NCI-H2196 treated with DMSO at 0.1 percent for 48 hours (cell line): ENCODE results near the gene POLL.
A peak's percentile ranks its signal among the peaks of the same experiment; 100 is the strongest.
"Not testable (repeated sequence)": the region's sequence is repeated elsewhere in the genome, so short reads cannot be mapped to it uniquely, and the experiment has no call there.

Experiments used
- DNase-seq: peaks from one replicate; lab custom pipeline; 2025; ENCODE audit not compliant: unreplicated experiment; lab: John Stamatoyannopoulos, UW

Gene POLL

DNA sequence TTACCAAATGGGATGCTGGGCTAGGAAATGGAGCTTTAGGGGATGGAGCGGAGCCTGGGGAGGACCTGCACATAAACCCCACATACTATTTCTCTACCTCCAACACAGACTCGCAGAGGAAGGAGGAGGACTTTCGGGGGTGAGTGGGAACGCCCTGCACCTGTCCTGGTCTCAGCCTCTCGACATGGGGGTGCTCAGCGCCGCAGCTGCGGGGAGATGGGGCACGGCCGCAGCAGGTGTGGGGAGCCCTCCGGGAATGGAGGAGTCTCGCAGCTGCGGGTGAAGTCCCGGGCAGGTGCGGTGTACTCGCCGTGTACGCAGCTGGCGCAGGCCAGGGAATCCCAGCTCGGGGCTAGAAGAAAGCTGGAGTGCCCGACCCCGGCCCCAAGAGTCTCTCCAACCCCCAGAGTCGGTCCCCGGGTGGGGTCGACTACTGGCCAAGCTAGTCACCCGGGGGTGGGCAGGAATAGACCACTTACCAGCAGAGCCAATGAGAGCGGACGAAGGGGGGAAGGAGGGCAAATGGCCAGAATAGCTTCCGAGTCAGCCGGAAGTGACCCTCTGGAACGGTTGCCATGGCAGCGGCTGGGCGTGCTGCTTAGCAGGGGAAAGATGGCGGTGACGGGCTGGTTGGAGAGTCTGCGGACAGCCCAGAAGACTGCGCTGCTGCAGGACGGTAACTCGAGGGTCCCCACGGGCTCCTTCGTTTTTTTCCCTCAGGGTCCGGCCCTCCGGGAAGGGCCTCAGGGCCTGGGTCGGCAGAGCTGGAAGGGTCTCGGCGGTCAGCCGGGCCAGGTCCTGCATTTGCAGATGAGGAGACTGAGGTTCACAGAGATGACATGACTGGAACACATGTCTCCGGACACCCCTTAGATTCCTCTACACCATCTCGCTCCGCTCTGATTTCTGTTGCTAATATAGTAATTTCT is at the start of gene POLL, which contains the start of gene DPCD:
TSS of gene POLL (minus strand) at position 533 of the 929 bp plus-strand sequence. CDS start 897 bp downstream, outside the sequence.
TSS of gene DPCD (plus strand) at position 597 of the 929 bp plus-strand sequence. CDS start at position 613, 16 bp downstream.
- peak; percentile 58 for DNase-seq

DNA sequence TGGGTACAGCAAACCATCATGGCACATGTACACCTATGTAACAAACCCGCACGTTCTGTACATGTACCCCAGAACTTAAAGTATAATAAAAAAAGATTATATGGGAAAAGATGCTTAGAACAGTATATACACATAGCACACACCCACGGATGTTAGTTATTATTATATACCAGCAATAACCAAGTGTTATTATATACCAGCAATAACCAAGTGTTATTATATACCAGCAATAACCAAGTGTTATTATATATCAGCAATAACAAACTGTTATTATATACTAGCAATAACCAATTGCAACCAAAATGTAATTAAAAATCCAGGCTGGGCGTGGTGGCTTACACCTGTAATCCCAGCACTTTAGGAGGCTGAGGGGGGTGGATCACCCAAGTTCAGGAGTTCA is 45.5 kb upstream of the POLL start:
- DNase-seq: not testable (repeated sequence)

DNA sequence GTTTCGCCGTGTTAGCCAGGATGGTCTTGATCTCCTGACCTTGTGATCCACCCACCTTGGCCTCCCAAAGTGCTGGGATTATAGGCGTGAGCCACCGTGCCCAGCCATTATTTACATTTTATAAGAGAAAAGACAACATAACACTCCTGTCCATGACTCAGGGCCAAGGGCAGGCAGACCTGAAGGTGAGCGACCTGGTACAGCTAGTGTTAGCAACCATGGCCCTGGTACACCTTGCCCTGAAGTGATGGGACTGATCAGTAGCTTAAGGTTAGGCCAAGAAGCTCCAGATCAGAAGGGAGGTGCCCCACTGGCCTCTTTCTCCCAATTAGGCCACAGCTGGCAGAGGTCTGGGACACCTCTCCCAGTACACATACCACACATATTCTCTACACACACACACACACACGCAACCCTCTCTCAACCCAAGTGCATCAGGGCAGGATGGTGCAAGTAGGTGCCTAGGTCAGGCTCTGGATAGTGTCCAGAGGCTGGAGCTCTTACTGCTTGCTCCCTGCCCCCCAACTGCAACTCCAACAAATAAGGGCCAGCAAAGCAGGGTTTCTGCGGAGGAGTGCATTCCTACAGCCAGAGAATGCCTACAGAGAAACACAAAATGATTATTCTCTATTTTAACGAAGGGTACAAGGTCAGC is 43.9 kb upstream of the POLL start:
- no peak for DNase-seq

DNA sequence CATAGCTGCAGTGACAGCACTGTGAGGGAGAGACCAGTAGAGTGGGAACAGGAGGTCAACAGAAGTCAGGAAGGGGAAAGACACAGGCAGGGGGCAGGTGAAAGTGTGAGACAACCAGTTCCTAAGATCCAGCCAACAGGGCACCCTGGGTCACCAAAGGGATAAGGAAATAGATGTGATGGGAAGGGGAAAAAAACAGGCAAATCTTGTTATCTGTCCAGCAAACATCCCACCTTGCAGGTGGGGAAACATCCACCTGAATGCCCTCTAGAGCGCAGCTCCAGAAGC is 42.5 kb upstream of the POLL start:
- DNase-seq: no peak

DNA sequence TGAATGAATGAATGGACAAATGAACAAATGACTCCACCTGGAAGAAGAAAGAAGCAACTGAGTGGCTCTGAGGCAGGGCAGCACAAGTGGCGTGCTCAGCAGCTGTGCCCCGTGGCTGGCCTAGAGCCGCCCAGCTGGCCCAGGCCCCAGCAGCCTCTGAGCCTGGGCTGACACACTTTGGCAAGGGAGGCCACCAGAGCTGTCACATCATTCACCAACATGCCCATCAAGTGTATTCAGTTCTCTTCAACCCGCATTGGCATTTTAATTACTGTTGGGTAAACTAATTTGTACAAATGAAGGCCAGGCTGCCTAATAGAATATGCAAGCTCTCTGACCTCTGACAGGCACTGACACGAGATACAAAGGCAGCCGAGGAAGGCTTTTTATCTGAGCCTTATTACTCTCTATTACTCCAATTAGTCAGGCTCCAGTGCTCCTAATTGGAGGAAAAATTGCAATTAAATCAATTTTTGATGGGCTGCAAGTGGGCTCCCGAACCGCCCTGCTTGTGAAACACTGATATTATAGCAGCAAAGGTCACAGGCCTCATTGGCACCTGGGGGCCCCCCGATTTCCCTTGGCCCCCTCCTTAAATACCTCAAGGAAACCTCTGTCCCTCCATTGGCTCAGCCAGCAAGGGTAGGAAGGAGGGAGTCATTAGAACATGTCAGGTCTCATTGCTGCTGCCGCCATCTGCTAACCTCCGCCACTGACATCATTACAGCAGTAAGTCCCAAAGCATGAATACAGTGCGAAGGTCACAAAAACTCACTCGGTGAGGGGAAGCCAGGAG is 42.0 kb upstream of the POLL start:
- DNase-seq: no peak

DNA sequence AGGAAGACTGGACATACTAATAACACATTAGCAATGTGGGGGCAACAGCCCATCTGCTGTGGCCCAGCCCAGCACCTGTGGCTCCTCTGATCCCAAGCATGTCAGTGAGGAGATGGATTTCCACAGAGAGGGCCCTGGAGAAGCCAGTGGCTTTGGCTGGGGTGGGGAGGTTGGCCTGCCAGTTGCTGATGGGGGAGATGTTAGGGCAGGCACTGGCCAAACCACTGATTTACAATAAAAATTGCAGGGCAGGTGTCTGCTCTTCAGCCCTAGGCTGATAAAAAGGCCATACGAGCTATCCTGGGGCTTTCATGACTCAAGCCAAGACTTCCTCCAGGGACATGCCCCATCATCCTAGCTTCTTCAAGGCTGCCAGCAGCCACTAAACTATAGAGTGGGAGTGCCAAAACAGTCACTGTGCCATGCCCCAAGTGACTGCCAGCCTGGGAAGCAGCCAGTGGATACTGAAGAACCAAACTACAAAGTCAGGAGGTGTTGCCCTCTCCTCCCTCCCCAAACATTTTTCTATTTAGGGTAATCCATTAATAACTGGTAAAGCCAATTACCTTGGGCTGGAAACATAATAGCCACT is 37.9 kb upstream of the POLL start:
- no peak for DNase-seq

DNA sequence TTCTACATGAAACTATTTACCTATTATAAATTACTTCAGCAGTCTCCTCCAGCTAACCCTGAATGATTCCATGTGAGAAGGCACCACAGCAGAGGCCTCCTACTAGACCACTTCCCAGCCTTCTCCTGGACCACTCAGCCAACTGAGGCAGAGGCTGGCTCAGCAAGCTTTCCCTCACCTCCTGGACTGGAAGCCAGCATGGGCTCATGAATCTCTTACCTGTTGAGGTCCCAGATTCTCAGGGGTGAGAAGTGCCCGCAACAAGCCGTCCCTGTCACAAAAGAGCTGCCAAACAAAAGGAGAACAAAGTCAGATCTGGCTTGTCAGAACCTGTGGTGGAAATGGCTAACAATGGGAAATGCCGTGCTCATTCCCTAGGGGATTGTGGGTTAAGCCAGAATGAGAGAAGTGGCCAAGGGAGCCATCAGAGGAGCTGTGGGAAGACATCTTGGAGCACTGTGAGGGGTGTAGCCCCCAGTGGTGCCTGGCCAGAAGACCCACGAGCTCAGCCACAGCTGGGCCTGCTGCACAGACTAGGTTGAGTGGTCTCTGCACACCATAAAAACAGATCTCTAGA is 36.6 kb upstream of the POLL start:
- DNase-seq: no peak

DNA sequence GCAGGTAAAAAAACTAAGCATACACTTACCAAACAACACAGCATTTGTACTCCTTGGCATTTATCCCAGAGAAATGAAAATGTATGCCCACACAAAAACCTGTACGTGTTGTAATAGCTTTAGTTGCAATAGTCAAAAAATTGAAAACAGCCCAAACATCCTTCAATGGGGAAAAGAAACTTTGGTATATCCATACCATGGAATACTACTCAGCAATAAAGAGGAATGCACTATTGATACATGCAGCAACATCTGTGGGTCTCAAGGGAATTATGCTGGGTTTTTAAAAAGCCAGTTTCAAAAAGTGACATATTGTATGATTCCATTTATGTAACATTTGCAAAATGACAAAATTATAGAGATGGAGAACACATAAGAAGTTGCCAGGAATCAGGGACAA is 35.5 kb upstream of the POLL start:
- DNase-seq: no peak

DNA sequence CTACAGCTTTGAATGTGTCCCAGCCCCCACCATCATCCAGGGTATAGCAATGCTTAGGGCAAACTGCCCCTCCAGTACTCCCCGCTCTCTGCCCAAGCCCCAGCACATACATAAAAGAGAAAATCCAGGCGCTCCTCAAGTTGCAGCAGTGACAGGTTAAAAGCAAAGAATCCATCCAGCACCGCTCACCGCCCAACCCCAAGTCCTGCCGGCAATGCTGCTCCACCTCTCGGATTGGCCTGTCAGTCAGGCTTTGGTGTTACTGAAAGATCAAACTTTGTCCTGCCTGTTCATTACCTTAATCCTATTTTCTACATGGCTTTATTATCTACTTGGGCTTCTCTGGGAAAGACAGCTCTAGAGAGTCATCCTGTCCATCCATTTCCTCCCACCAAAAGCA is 31.9 kb upstream of the POLL start:
- no peak for DNase-seq

DNA sequence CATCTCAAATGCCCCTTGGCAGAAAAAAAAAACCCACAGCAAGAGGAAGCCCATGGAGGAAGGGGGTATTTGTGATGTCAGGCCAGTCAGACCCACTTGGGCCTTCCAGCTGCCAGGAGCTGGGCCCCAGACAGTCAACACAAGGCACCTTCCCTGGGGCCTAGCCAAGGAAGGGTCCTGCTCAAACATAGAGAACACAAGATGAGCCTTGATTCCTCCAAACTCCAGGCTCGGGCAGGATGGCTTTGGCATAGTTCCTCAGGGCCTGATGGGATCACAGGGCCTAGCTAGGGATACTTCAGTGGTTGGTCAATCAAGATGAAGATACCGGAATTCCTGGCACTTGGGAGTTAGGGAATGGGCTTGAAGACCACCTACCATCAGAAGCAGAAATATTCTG is 30.8 kb upstream of the POLL start:
- DNase-seq: no peak

DNA sequence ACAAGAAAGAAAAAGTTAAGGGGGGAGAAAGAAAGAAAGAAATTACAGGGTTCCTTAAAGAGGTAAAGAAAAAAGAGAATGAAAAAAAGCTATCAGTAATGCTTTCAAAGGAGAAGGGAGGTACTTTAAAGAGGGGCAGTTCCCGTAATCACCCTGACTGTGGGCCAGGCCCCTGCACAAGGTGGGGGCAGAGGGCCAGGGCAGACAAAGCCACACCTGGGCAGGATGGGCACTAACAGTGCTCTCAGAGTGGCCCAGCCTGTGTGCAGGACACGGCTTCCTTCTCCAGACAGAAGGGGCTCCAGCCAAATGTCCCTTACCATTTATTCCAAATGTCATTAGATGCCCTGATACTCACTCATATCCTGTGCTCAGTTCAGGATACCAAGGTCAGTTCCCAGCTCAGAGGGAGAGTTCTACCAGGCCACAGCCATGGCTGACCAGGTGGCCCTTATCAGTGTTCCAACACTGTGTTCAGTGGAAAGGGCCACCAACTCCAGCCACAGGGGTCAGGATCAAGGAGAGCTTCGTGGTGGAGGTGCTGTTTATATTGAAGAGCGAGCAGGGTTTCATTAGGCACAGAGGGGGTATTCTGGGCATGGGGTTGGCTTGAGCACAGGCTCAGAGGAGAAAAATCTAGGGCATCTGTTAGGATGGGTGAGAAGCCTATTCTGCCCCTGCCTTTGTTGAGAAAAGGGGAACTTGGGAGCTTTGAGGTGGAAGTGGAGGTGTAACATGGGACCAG is 29.9 kb upstream of the POLL start:
- DNase-seq: no peak

DNA sequence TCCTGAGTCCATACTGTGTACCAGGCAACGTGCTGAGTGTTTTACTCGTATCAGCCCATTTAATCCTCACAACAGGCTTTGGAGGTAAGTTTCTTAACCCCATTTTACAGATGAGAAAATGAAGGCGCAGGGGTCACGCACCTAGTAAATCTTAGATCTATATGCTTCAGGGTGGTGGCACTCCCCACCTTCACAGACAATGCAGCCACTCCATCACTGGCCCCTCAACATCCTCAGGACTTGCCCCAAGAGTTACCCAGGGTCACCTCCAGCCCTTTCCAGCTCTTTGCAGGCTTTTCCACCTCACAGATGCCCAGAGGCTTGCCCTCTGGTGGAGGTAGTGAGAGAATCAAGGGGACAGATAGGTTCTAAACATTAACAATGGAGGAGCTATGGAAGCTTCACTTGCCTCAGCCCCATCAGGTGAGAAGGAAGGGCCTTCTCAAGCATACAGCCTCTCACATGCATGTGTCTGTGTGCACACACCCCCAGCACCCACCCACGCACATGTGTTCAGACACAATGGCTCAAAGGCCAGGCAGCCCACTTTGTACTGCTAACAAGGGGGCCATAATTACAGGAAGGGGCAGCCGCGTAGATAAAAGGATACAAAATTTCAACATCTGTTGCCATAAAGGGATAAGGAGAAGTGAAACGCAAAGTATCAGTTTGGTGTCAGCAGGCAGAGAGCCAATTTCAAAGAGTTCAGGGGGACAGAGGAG is 29.2 kb upstream of the POLL start:
- no peak for DNase-seq

DNA sequence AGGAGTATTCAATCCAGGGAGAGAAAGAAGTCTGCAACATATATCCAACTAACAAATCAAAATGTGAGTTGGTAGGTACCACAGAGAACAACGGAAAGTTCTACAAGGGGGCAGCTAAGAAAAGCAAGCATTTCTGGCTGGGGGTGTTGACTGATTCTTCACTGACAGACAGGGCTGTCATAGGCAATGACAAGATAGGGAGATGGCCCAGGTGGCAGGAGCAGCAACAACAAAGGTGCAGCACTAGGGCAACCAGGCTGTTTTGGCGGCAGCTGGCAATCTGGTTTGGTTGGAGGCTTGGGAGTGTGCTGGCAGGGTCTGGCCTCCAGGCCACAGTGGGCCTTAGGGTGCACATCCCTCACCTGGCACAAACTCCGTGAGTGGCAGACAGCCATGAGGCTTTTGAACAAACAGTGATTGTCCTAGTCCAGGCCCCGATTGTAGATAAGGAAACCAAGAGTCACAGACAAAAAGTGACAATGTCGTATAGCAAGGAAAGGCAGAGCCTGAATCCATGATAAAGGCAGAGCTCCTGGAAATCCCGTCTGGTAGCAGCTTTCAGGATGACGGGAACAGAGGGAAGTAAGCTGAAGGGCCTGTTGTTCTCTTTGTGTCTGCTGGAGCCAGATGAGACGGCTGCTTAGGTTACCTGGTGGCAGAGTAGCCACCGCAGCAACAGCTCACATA is 28.5 kb upstream of the POLL start:
- no peak for DNase-seq

DNA sequence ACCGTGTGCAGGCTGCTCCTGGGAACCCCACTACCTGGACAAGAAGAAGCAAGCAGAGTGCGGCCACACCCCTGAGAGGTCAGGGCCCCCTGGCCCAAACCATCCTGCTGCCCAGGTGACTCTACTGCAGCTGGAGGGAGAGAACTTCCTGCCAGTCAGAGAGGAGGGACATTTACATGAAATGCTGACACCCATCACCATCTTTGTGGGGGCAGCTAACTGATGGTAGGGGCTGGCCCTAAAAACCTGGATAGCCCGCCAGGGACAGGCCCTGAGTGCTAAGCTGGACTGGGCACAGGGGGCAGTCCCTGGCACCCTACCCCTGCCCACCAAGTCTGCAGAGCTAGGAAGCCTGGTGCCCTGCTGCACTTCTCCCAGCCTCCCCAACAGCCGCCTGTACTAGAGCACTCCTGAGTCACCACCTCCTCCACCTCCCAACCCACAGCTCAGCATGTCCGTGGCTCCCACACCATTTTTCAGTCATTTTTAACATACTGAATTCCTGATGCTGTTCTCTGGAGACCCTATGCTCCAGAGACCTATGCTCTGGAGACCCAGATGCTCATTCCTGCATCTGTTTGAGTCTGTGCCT is 27.6 kb upstream of the POLL start:
- DNase-seq: no peak

DNA sequence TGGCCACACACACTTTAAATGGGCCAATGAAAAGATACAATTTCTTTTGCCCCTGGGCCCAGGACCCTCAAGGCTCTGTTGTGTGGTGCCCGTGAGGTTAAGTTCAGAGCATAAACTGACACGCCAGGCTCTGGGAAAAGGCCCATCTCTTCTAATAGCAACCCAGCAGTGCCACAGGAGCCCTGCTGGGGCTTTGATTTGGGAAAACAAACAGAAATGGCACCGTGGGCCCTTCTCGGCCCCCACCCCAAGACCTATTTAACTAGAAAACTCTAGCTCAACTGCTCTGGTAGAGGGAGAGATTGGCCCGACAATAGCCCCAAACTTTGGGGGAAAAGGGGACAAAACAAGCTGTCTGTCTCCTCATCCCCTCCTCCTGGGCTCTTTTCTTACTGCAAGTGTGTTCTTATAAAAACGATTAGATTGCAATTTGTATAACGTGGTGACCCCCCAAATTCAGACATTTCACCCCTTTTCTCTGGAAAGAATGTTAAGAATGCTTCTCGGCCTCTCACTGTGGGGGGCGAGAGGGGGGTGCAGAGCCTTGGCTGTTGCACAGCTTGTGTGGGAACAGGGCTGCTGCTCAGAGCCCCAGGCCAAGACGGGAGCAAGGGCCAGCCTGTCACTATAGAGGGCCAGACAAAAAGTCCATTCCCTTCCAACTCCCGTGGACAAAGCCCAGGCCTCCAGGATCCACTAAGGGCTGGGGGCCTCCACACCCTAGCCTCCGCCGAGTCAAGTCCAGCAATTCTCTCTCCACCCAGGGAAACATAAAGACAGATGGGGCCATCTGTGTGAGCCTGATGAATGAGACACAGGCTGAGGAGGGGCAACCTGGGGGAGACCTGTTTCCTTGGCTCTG is 26.8 kb upstream of the POLL start:
- DNase-seq: no peak

DNA sequence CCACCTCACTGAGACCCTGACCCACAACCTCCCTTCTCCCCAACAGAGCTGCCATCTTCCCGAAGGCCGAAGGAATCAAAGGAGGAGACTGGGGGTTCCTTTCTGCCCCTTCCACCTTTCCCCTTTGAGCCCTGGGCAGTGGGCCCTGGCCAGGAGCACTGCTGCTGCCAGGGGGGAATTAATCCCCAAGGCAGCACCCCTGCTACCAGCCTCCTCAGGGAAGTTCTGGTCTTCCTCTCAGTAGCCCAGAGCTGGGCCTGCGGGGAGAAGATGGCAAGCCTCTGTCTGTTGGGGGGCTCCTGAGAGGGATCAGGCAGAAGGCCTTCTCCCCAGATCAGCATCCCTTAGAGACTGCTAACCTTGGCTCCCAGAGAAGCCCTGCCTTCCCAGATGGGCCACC is 25.6 kb upstream of the POLL start:
- no peak for DNase-seq

DNA sequence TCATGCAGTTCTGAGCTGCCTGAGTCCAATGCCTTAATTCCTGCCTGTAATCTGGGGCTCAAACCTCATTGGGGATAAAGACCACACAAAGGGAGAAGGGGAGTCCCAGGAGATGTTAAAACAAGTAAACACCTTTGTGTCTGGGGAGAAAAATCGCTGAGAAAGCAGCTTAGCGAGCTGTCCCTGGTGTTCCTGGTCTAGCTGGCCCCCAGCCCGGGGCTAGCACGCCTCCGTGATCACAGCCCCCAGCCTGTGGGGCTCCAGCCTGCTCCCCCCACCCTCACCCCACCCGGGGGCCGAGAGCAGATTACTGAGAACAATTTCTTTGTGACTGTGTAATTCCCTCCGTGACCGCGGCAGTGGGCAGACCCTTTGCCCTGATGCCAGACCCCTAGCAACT is 24.8 kb upstream of the POLL start:
- no peak for DNase-seq

DNA sequence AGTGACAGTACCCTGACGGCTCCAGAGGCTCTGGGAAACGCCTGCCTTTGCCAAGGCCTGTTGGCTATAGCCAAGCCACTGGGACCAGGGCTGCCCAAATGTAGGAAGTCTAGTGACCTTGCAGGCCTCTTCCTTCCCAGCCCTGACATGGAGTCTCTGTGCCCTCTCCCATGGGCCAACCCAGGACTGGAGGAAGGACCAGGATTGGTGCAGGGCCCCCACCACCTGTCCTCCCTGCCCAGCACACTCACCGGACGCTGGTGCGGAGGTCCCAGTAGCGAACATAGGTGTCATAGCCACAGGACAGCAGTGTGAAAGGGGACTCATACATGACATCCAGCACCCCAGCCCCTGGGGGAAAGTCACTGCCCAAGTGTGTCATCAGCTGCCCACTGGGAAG is 24.0 kb upstream of the POLL start:
- no peak for DNase-seq
